HepG2 (cell line): ENCODE measurements around the gene OCSTAMP. TPM values are rescaled to one million over a fixed set of nuclear protein-coding genes. Genes with fewer than 3 reads are reported as not detected.

Experiments used
- ATAC-seq: fragments of 200-7000 bp; cut with Tn5 transposase; 3 replicates; pipeline ENCODE4 v1.9.1; 2020; ENCODE audit warnings: mild to moderate bottlenecking, moderate library complexity
- BruUV-seq: library from RNA; stranded (reverse); fragments of 400-500 nt; replicated peaks from 2 replicates; lab custom pipeline; 2021; lab: Mats Ljungman, UMichigan
- CTCF ChIA-PET: fragments of 300-600 bp; formaldehyde crosslinking; extraction: SDS; loops from one replicate; lab custom pipeline; 2021; ENCODE audit warnings: low total read pairs, inconsistent platforms, low intra/inter-chr PET ratio; lab: Yijun Ruan, JAX
- POLR2A ChIA-PET: fragments of 350-600 bp; sonication (Branson Sonifier 250); formaldehyde crosslinking; loops from one replicate; lab custom pipeline; 2020; ENCODE audit warnings: antibody characterized with exemption, inconsistent platforms; lab: Yijun Ruan, JAX
- DNase-seq: peaks from one replicate; pipeline ENCODE4 v3.0.0-alpha.2; 2015; ENCODE audit warnings: low spot score
- FAIRE-seq: peaks from 3 replicates; lab custom pipeline; 2011; peaks lifted over from hg19 to GRCh38; lab: Jason Lieb, UNC
- H2AFZ ChIP-seq: one replicate; pipeline ENCODE4 v1.6.1; 2011; ENCODE audit warnings: low read length, inconsistent platforms
- H3K27ac ChIP-seq: fragments of 300-600 bp; 3 replicates; pipeline ENCODE4 v1.8.0; 2011; ENCODE audit warnings: mixed run types, mild to moderate bottlenecking, mixed read lengths, low read length, inconsistent platforms; ENCODE audit not compliant: insufficient read depth; ENCODE audit errors: extremely low read length
- H3K27me3 ChIP-seq, 2 experiments: fragments of 200-600 bp in 1 of 2; 2 replicates in 1 of 2; 3 replicates in 1 of 2; pipeline versions ENCODE4 v1.6.0 to v1.8.0; 2011; ENCODE audit warnings: low read length in 2 of 2, mild to moderate bottlenecking in 2 of 2, moderate library complexity in 2 of 2, inconsistent platforms in 1 of 2; ENCODE audit not compliant: insufficient read depth in 2 of 2, control insufficient read depth in 1 of 2
- H3K36me3 ChIP-seq, 2 experiments: fragments of 200-600 bp in 1 of 2; replicated peaks in 1 of 2; 2 replicates in 1 of 2; 3 replicates in 1 of 2; pipeline versions ENCODE4 v1.5.1 to v1.8.0; 2011; ENCODE audit warnings: low read length in 2 of 2, inconsistent platforms in 1 of 2; ENCODE audit not compliant: insufficient read depth in 2 of 2, control insufficient read depth in 1 of 2
- H3K4me1 ChIP-seq: 2 replicates; pipeline ENCODE4 v1.5.1; 2012; ENCODE audit warnings: low read length, inconsistent platforms; ENCODE audit not compliant: insufficient read depth
- H3K4me2 ChIP-seq: 2 replicates; pipeline ENCODE4 v1.6.0; 2011; ENCODE audit warnings: low read depth, low read length, inconsistent platforms
- H3K4me3 ChIP-seq, 3 experiments: fragments of 200-600 bp in 1 of 3; sonication (generic), shearing (Covaris generic) in 1 of 3; replicated peaks in 1 of 3; 2 replicates each; pipeline ENCODE4 v1.5.1; 2011 to 2016; ENCODE audit warnings: low read length in 3 of 3, inconsistent platforms in 2 of 3, low read depth in 2 of 3, mild to moderate bottlenecking in 2 of 3, control low read depth in 1 of 3, mixed read lengths in 1 of 3; ENCODE audit not compliant: insufficient read depth in 1 of 3
- H3K79me2 ChIP-seq: one replicate; pipeline ENCODE4 v1.6.1; 2011; ENCODE audit warnings: low read length, inconsistent platforms; ENCODE audit not compliant: insufficient read depth
- H3K9ac ChIP-seq: 2 replicates; pipeline ENCODE4 v1.6.0; 2011; ENCODE audit warnings: mild to moderate bottlenecking, low read depth, low read length, inconsistent platforms; ENCODE audit not compliant: insufficient read depth
- H3K9me3 ChIP-seq: 2 replicates; pipeline ENCODE4 v1.5.1; 2012; ENCODE audit warnings: mild to moderate bottlenecking, low read length
- H4K20me1 ChIP-seq: 2 replicates; pipeline ENCODE4 v1.6.0; 2011; ENCODE audit warnings: inconsistent platforms, mild to moderate bottlenecking, low read length, moderate library complexity; ENCODE audit not compliant: insufficient read depth
- ARID5B ChIP-seq: IDR thresholded peaks from 2 replicates; pipeline ENCODE4 v1.4.0; 2020; ENCODE audit warnings: mild to moderate bottlenecking, missing genetic modification reagents
- LCORL ChIP-seq, 2 experiments: fragments of 450-650 bp in 1 of 2; sonication (generic) in 1 of 2; formaldehyde crosslinking in 1 of 2; IDR thresholded peaks; 2 replicates each; pipeline versions ENCODE4 v1.5.0 to v1.6.1; 2017 to 2020; ENCODE audit warnings: antibody characterized with exemption in 1 of 2, missing genetic modification reagents in 1 of 2
- PTBP1 ChIP-seq: fragments of 200-400 bp; formaldehyde crosslinking; IDR thresholded peaks from 2 replicates; pipeline ENCODE4 v1.6.1; 2018; ENCODE audit warnings: low read length, low read depth; ENCODE audit not compliant: poor library complexity, severe bottlenecking
- ZNF263 ChIP-seq: sonication (generic); formaldehyde crosslinking; IDR thresholded peaks from 2 replicates; pipeline ENCODE4 v1.4.0; 2020; ENCODE audit warnings: missing genetic modification reagents
- ZNF776 ChIP-seq: sonication (generic); formaldehyde crosslinking; IDR thresholded peaks from 2 replicates; pipeline ENCODE4 v1.4.0; 2020; ENCODE audit warnings: mild to moderate bottlenecking, missing genetic modification reagents
- ZNF788 ChIP-seq: sonication (generic); formaldehyde crosslinking; IDR thresholded peaks from 2 replicates; pipeline ENCODE4 v1.5.0; 2020; ENCODE audit warnings: mild to moderate bottlenecking, missing genetic modification reagents, borderline replicate concordance
- WGBS: methylation state at CpG from one replicate; pipeline ENCODE4 v1.1.6; 2017; ENCODE audit warnings: low lambda C conversion rate; 5-methylcytosine and 5-hydroxymethylcytosine counted together
- in situ Hi-C: cut with HindIII; loops from 2 replicates; pipeline ENCODE4 v1.10.0; 2017; ENCODE audit warnings: low pct_unique_long_range_greater_than_20kb; ENCODE audit not compliant: extremely low pct_ligation_motif_present
- intact Hi-C: fragments of 100-400 bp; cut with micrococcal nuclease; formaldehyde crosslinking; loops from one replicate; pipeline ENCODE4 v1.10.0; 2022; ENCODE audit not compliant: unreplicated experiment
- polyA plus RNA-seq, 8 experiments: library from polyadenylated mRNA; depleted of rRNA in 3 of 8; stranded (reverse) in 7 of 8; unstranded in 1 of 8; fragments of >200 nt; fragmentation: Illumina TruSeq in 4 of 8; extraction: Trizol in 4 of 8; gene quantifications; 2 replicates each; pipeline versions ENCODE4 v1.2.1 to v1.2.3, GENCODE V29; 2011 to 2016; ENCODE audit warnings: low read depth in 4 of 8, missing spikeins in 1 of 8, mixed read lengths in 1 of 8; ENCODE audit not compliant: insufficient read depth in 1 of 8
- total RNA-seq, 5 experiments: library from RNA; depleted of rRNA; stranded (reverse); fragments of >200 nt; fragmentation: Illumina TruSeq; extraction: Trizol; gene quantifications; 2 replicates each; pipeline ENCODE4 v1.2.3, GENCODE V29; 2016; ENCODE audit warnings: low read depth in 1 of 5
- TF ChIP-seq, protein P1 (sequence below): sonication (generic); formaldehyde crosslinking; IDR thresholded peaks from 2 replicates; pipeline ENCODE4 v1.5.0; 2020; ENCODE audit warnings: mild to moderate bottlenecking, missing genetic modification reagents
- TF ChIP-seq, protein P2 (sequence below): sonication (generic); formaldehyde crosslinking; IDR thresholded peaks from 2 replicates; pipeline ENCODE4 v1.4.0; 2020; ENCODE audit warnings: missing genetic modification reagents

Gene OCSTAMP
- total and polyA plus RNA-seq, 2 of the 13 experiments (the other 11 are each of a cell fraction or from before 2014, with no cell fraction given), result not detected

DNA sequence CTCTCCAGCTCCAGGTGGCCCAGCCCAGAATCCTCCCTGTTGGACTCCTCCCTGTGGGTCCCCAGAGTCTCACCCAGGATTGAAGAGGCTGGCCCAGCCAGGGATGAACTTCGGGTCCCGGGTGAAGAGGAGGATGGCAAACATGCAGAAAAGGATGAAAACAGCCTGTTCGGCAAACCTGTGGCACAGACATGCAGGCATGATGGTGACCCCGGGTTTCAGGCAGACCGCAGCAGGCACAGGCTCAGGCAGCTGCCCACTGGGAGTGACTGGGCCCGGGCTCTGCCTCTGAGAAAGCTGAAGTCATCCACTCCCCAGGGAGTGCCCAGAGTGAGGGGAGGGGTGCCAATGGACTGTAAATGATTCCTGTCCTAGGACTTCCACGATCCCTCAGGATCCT, 37.5 kb upstream of the OCSTAMP start:
- no peak for DNase-seq
- POLR2A ChIA-PET, result no interaction called here
- no peaks in the 10 kb centered on the region for H3K79me2 ChIP-seq
- TF ChIP-seq ZNF263 (CRISPR knock-in tag) (peak; percentile 85), LCORL (IDR thresholded peaks at IDR 0.05) (no peak), LCORL (CRISPR knock-in tag; IDR thresholded peaks at IDR 0.05) (no peak)
- no peaks in the 10 kb centered on the region for H3K27me3 ChIP-seq
- no peak overlapping the region for H3K9ac ChIP-seq
- H3K27ac ChIP-seq, result no peak overlapping the region
- intact Hi-C loops (no loop called here), in situ Hi-C loops (no loop called here)
- no peak overlapping the region for H3K4me3 ChIP-seq
- H3K4me1 ChIP-seq, result peaks cover 24% of the 10 kb centered on the region
- H3K4me2 ChIP-seq, result no peak overlapping the region
- CTCF ChIA-PET, result no interaction called here
- no peaks in the 10 kb centered on the region for H4K20me1 ChIP-seq
- peaks cover 23 to 34% of the 10 kb centered on the region in 2 experiments; a peak in 4 of 5 replicates for H3K36me3 ChIP-seq
- no peak for FAIRE-seq
- no peaks in the 10 kb centered on the region for H3K9me3 ChIP-seq
- peak; percentile 30; the same call in 1 of the 3 replicates for ATAC-seq
- no peak overlapping the region for H2AFZ ChIP-seq
- no TSS peak for BruUV-seq
- 93% methylated on average over 7 of the region's 7 CpGs for WGBS

GRCh38 chr20:46586724-46587123, 36.3 kb upstream of the OCSTAMP start:
- no peak for FAIRE-seq
- Histone ChIP-seq H3K36me3 (peaks cover 23 to 36% of the 10 kb centered on the region in 2 experiments; a peak in 4 of 5 replicates), H3K9me3 (no peaks in the 10 kb centered on the region), H2AFZ (no peak overlapping the region), H3K4me2 (no peak overlapping the region), H4K20me1 (no peaks in the 10 kb centered on the region), H3K27me3 (no peaks in the 10 kb centered on the region), H3K4me3 (no peak overlapping the region), H3K4me1 (peaks cover 31% of the 10 kb centered on the region), H3K27ac (no peak overlapping the region), H3K79me2 (no peaks in the 10 kb centered on the region), H3K9ac (no peak overlapping the region)
- no peak for DNase-seq
- intact Hi-C loops, result no loop called here
- BruUV-seq, result no TSS peak
- POLR2A ChIA-PET, result no interaction called here
- CTCF ChIA-PET, result no interaction called here
- in situ Hi-C loops, result no loop called here
- 97% methylated on average over 5 of the region's 5 CpGs for WGBS
- no peak for ATAC-seq
- TF ChIP-seq ARID5B (no peak), ZNF776 (CRISPR knock-in tag) (no peak), ZNF788 (CRISPR knock-in tag) (no peak), PTBP1 (no peak)
- TF ChIP-seq, protein P1, sequence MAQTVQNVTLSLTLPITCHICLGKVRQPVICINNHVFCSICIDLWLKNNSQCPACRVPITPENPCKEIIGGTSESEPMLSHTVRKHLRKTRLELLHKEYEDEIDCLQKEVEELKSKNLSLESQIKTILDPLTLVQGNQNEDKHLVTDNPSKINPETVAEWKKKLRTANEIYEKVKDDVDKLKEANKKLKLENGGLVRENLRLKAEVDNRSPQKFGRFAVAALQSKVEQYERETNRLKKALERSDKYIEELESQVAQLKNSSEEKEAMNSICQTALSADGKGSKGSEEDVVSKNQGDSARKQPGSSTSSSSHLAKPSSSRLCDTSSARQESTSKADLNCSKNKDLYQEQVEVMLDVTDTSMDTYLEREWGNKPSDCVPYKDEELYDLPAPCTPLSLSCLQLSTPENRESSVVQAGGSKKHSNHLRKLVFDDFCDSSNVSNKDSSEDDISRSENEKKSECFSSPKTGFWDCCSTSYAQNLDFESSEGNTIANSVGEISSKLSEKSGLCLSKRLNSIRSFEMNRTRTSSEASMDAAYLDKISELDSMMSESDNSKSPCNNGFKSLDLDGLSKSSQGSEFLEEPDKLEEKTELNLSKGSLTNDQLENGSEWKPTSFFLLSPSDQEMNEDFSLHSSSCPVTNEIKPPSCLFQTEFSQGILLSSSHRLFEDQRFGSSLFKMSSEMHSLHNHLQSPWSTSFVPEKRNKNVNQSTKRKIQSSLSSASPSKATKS (CRISPR knock-in tag), result no peak
- TF ChIP-seq, protein P2, sequence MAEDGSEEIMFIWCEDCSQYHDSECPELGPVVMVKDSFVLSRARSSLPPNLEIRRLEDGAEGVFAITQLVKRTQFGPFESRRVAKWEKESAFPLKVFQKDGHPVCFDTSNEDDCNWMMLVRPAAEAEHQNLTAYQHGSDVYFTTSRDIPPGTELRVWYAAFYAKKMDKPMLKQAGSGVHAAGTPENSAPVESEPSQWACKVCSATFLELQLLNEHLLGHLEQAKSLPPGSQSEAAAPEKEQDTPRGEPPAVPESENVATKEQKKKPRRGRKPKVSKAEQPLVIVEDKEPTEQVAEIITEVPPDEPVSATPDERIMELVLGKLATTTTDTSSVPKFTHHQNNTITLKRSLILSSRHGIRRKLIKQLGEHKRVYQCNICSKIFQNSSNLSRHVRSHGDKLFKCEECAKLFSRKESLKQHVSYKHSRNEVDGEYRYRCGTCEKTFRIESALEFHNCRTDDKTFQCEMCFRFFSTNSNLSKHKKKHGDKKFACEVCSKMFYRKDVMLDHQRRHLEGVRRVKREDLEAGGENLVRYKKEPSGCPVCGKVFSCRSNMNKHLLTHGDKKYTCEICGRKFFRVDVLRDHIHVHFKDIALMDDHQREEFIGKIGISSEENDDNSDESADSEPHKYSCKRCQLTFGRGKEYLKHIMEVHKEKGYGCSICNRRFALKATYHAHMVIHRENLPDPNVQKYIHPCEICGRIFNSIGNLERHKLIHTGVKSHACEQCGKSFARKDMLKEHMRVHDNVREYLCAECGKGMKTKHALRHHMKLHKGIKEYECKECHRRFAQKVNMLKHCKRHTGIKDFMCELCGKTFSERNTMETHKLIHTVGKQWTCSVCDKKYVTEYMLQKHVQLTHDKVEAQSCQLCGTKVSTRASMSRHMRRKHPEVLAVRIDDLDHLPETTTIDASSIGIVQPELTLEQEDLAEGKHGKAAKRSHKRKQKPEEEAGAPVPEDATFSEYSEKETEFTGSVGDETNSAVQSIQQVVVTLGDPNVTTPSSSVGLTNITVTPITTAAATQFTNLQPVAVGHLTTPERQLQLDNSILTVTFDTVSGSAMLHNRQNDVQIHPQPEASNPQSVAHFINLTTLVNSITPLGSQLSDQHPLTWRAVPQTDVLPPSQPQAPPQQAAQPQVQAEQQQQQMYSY (CRISPR knock-in tag), result no peak
